ENCODE results near the gene FBLN1. TPM values are rescaled to one million over a fixed set of nuclear protein-coding genes. Genes with fewer than 3 reads are reported as not detected.

The FBLN1 gene
- total and polyA plus RNA-seq, 9 of the 15 experiments (the other 6 are each of a cell fraction or from before 2014, with no cell fraction given): 0.66 TPM; not detected in 8

- no peaks in the 10 kb centered on the region for H4K20me1 ChIP-seq (replicated peaks; ENCODE audit: control insufficient read depth, insufficient read depth, low read length)
- H3K27ac ChIP-seq (ENCODE audit: extremely low read depth, low read depth, low read length): no peak overlapping the region
- BruUV-seq (replicated peaks): no TSS peak
- H3K79me2 ChIP-seq (ENCODE audit: control insufficient read depth, insufficient read depth, low read length): no peaks in the 10 kb centered on the region
- in situ Hi-C loops (cut with MboI) (no loop called here), intact Hi-C loops (cut with micrococcal nuclease) (no loop called here)
- H3K9ac ChIP-seq (ENCODE audit: insufficient read depth in 1 of 2, low read depth in 2 of 2, low read length in 2 of 2): no peak overlapping the region
- H3K4me1 ChIP-seq (replicated peaks in 1 of 2; ENCODE audit: control insufficient read depth in 2 of 2, insufficient read depth in 2 of 2, low read length in 2 of 2): peaks cover 9% of the 10 kb centered on the region in 2 experiments; a peak in 4 of 5 replicates
- no peak for DNase-seq (ENCODE audit: extremely low read depth in 1 of 4, low spot score in 3 of 4)
- ATAC-seq: no peak
- no peaks in the 10 kb centered on the region for H3K9me1 ChIP-seq (ENCODE audit: control insufficient read depth, insufficient read depth, low read length)
- H3K27me3 ChIP-seq (ENCODE audit: control insufficient read depth in 2 of 2, insufficient read depth in 2 of 2, low read length in 2 of 2): peaks cover 0 to 11% of the 10 kb centered on the region in 2 experiments; a peak in 2 of 5 replicates
- no peaks in the 10 kb centered on the region for H3K36me3 ChIP-seq (ENCODE audit: control insufficient read depth, insufficient read depth, low read length)
- ChIA-PET CTCF (ENCODE audit: low intra/inter-chr PET ratio) (no interaction called here), POLR2A (no interaction called here)
- WGBS (ENCODE audit: insufficient coverage, low coverage, missing lambda C conversion rate): 13% methylated on average over 10 of the region's 15 CpGs
- TF ChIP-seq ZNF253 (CRISPR knock-in tag; conservative IDR thresholded peaks at IDR 0.05): no peak
- TF ChIP-seq, protein P1, sequence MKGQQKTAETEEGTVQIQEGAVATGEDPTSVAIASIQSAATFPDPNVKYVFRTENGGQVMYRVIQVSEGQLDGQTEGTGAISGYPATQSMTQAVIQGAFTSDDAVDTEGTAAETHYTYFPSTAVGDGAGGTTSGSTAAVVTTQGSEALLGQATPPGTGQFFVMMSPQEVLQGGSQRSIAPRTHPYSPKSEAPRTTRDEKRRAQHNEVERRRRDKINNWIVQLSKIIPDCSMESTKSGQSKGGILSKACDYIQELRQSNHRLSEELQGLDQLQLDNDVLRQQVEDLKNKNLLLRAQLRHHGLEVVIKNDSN (CRISPR knock-in tag; IDR thresholded peaks at IDR 0.05): no peak
- TF ChIP-seq ZC3H11A (IDR thresholded peaks at IDR 0.05; ENCODE audit: low read depth, low read length): no peak
- no peak for TF ChIP-seq ZNF165 (CRISPR knock-in tag; IDR thresholded peaks at IDR 0.05; ENCODE audit: borderline replicate concordance)
- no peak for TF ChIP-seq POLR2G (IDR thresholded peaks at IDR 0.05; ENCODE audit: low read depth, low read length)
- no peak for TF ChIP-seq CHD2 (IDR thresholded peaks at IDR 0.05; ENCODE audit: low read depth, low read length)
- no peak for TF ChIP-seq HCFC1 (IDR thresholded peaks at IDR 0.05; ENCODE audit: low read depth, low read length)
- no peak for TF ChIP-seq ZNF280A (IDR thresholded peaks at IDR 0.05; ENCODE audit: low read depth, partially characterized antibody)
- TF ChIP-seq CTBP1 (IDR thresholded peaks at IDR 0.05; ENCODE audit: borderline replicate concordance): no peak
- TF ChIP-seq ZNF224 (CRISPR knock-in tag; IDR thresholded peaks at IDR 0.05): no peak
- no peak for TF ChIP-seq RCOR1 (IDR thresholded peaks at IDR 0.05; ENCODE audit: borderline replicate concordance in 1 of 2, low read depth in 2 of 2, low read length in 2 of 2)
- TF ChIP-seq TAF9B (IDR thresholded peaks at IDR 0.05; ENCODE audit: partially characterized antibody): no peak
- no peak for TF ChIP-seq GATAD2A (IDR thresholded peaks at IDR 0.05)
- no peak for TF ChIP-seq MBD2 (IDR thresholded peaks at IDR 0.05; ENCODE audit: borderline replicate concordance, low read depth)
- no peak for TF ChIP-seq SIN3B (IDR thresholded peaks at IDR 0.05; ENCODE audit: low read depth)
- TF ChIP-seq MCM2 (IDR thresholded peaks at IDR 0.05; ENCODE audit: low read depth): no peak
- TF ChIP-seq RBM22 (IDR thresholded peaks at IDR 0.05; ENCODE audit: low read depth, low read length, poor library complexity, severe bottlenecking): no peak
- TF ChIP-seq ZNF583 (CRISPR knock-in tag; IDR thresholded peaks at IDR 0.05): no peak
- no peak for TF ChIP-seq PML (IDR thresholded peaks at IDR 0.05; ENCODE audit: low read length)
- no peaks in the 10 kb centered on the region for H3K9me3 ChIP-seq (replicated peaks; ENCODE audit: control insufficient read depth, insufficient read depth, low read depth, low read length)
- H3K4me2 ChIP-seq (ENCODE audit: insufficient read depth, low read length): no peak overlapping the region
- no peak for FAIRE-seq
- H3K4me3 ChIP-seq: no peak overlapping the region
- no peak overlapping the region for H2AFZ ChIP-seq (ENCODE audit: low read depth, low read length)
These were observed 96.0 kb downstream of the FBLN1 start for GRCh38 chr22:45598596-45599217.

Measured in K562 (cell line).